Measurements from ENCODE around the gene AKNA.

The AKNA gene

DNA sequence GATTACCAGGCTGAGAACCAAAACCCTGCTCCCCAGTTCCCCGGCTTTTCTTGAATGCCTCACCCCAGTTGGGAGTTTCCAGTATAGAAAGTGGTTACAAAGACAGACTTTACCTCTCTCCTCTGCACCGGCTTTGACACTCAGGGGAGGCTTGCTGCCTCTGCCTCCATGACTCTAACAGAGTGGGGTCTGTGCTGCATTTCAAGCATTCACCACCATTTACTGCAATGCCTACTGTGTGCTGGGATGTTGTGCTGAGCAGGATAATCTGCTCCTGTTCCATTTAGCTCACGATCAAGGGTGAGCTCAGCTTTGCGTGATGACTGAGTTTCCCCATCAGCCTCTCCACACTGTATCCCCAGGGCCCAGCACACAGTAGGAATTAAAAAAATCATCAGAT lies 39.9 kb upstream of the AKNA start:
- H3K27me3 ChIP-seq (ENCODE audit: insufficient read depth, low read depth, severe bottlenecking) = no peaks in the 10 kb centered on the region
- no peak for TF ChIP-seq CTCF (IDR thresholded peaks at IDR 0.05; ENCODE audit: low read depth, low read length)
- no peaks in the 10 kb centered on the region for H3K9me3 ChIP-seq (ENCODE audit: severe bottlenecking)
- H3K4me3 ChIP-seq (ENCODE audit: low read depth, low read length) = no peak overlapping the region
- H3K36me3 ChIP-seq = no peaks in the 10 kb centered on the region
- DNase-seq = no peak
- H3K27ac ChIP-seq = no peak overlapping the region

GRCh38 chr9:114426046-114426948 lies 38.5 kb upstream of the AKNA start:
- no peak for TF ChIP-seq CTCF (IDR thresholded peaks at IDR 0.05; ENCODE audit: low read depth, low read length)
- no peaks in the 10 kb centered on the region for H3K9me3 ChIP-seq (ENCODE audit: severe bottlenecking)
- H3K36me3 ChIP-seq = no peaks in the 10 kb centered on the region
- H3K4me3 ChIP-seq (ENCODE audit: low read depth, low read length) = no peak overlapping the region
- no peak for DNase-seq
- no peaks in the 10 kb centered on the region for H3K27me3 ChIP-seq (ENCODE audit: insufficient read depth, low read depth, severe bottlenecking)
- H3K27ac ChIP-seq = no peak overlapping the region

DNA sequence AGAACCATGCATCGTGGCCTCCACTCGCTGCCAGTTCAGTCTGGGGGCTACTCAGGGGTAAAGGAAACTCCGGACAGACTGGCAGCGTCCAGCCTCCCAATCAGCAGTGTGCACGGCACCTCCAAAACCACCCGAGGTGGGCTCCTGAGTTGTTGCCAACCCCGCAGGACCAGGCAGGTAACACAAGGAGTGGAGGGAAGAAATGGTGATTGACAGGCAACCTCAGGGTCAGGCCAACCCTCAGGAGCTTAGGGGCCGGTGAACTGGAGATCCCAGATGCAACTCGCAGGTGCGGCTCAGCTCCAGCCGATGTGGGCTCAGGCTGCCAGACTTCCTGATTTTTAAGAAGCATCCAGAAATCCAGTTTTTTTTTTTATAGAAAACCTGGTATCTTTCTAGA lies 37.3 kb upstream of the AKNA start:
- Histone ChIP-seq H3K36me3 (no peaks in the 10 kb centered on the region), H3K4me3 (ENCODE audit: low read depth, low read length) (no peak overlapping the region), H3K9me3 (ENCODE audit: severe bottlenecking) (no peaks in the 10 kb centered on the region), H3K27me3 (ENCODE audit: insufficient read depth, low read depth, severe bottlenecking) (no peaks in the 10 kb centered on the region), H3K27ac (no peak overlapping the region)
- TF ChIP-seq CTCF (IDR thresholded peaks at IDR 0.05; ENCODE audit: low read depth, low read length) = no peak
- no peak for DNase-seq

- H3K4me3 ChIP-seq (ENCODE audit: low read depth, low read length) = no peak overlapping the region
- H3K27ac ChIP-seq = no peak overlapping the region
- H3K36me3 ChIP-seq = no peaks in the 10 kb centered on the region
- H3K27me3 ChIP-seq (ENCODE audit: insufficient read depth, low read depth, severe bottlenecking) = no peaks in the 10 kb centered on the region
- no peak for DNase-seq
- H3K9me3 ChIP-seq (ENCODE audit: severe bottlenecking) = no peaks in the 10 kb centered on the region
- no peak for TF ChIP-seq CTCF (IDR thresholded peaks at IDR 0.05; ENCODE audit: low read depth, low read length)
Observed at GRCh38 chr9:114424126-114424525, 36.3 kb upstream of the AKNA start.

DNA sequence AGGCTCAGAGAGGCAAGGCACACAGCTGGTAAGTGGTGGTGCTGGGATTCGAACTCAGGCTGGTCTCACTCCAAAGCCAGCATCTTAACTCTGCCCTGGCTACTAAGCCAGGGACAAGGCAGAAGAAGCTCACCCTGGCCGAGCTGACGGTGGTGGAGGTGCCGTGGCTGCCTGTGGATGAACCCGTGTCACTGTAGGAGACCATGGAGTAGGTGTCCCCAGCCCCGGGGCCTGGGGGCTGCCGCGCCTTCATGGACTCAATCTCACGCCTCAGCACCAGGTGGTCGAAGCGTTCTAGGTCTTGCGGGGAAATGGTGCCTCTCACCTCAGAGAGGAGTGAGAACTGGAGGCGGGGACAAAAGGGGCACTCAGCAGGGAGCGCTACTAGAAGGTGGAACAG lies 35.4 kb upstream of the AKNA start:
- TF ChIP-seq CTCF (IDR thresholded peaks at IDR 0.05; ENCODE audit: low read depth, low read length) = no peak

GRCh38 chr9:114421147-114421546 lies 33.4 kb upstream of the AKNA start:
- no peak for TF ChIP-seq CTCF (IDR thresholded peaks at IDR 0.05; ENCODE audit: low read depth, low read length)
- no peaks in the 10 kb centered on the region for H3K27me3 ChIP-seq (ENCODE audit: insufficient read depth, low read depth, severe bottlenecking)
- no peak overlapping the region for H3K27ac ChIP-seq
- no peak for DNase-seq
- no peaks in the 10 kb centered on the region for H3K36me3 ChIP-seq
- H3K9me3 ChIP-seq (ENCODE audit: severe bottlenecking) = no peaks in the 10 kb centered on the region
- H3K4me3 ChIP-seq (ENCODE audit: low read depth, low read length) = no peak overlapping the region

More for the DNA sequence above, 35.4 kb upstream of the AKNA start:
- H3K9me3 ChIP-seq (ENCODE audit: severe bottlenecking) = no peaks in the 10 kb centered on the region
- H3K4me3 ChIP-seq (ENCODE audit: low read depth, low read length) = no peak overlapping the region
- DNase-seq = no peak
- no peaks in the 10 kb centered on the region for H3K36me3 ChIP-seq
- H3K27me3 ChIP-seq (ENCODE audit: insufficient read depth, low read depth, severe bottlenecking) = no peaks in the 10 kb centered on the region
- H3K27ac ChIP-seq = no peak overlapping the region

Measured in WERI-Rb-1 (cell line).